IMR-90 (cell line): ENCODE measurements around the gene PXN. TPM values are rescaled to one million over a fixed set of nuclear protein-coding genes. Genes with fewer than 3 reads are reported as not detected.

ENCODE experiments used
- ATAC-seq: fragments of 200-7000 bp; cut with Tn5 transposase; 2 replicates; pipeline ENCODE4 v1.9.1; 2020; ENCODE audit warnings: low read depth, mild to moderate bottlenecking, moderate library complexity
- BruUV-seq: library from RNA; stranded (reverse); fragments of 400-500 nt; replicated peaks from 2 replicates; lab custom pipeline; 2021; lab: Mats Ljungman, UMichigan
- CTCF ChIA-PET: fragments of 300-600 bp; formaldehyde crosslinking; extraction: SDS; loops from one replicate; lab custom pipeline; 2021; ENCODE audit warnings: antibody characterized with exemption; lab: Yijun Ruan, JAX
- POLR2A ChIA-PET: fragments of 300-600 bp; sonication (Branson Sonifier 250); formaldehyde crosslinking; loops from one replicate; lab custom pipeline; 2022; ENCODE audit warnings: antibody characterized with exemption; ENCODE audit not compliant: unreplicated experiment; lab: Charles Lee
- DNase-seq: peaks from one replicate; pipeline ENCODE4 v3.0.0; 2013
- H2AFZ ChIP-seq: replicated peaks from 2 replicates; pipeline ENCODE3; 2013; ENCODE audit warnings: low read length, mild to moderate bottlenecking; ENCODE audit not compliant: poor library complexity
- H2AK5ac ChIP-seq: 2 replicates; pipeline ENCODE4 v1.6.1; 2013; ENCODE audit warnings: low read depth, low read length, inconsistent platforms
- H2AK9ac ChIP-seq: replicated peaks from 2 replicates; pipeline ENCODE3; 2013; ENCODE audit warnings: mild to moderate bottlenecking, low read depth, low read length, moderate library complexity; ENCODE audit not compliant: poor library complexity
- H2BK120ac ChIP-seq: 2 replicates; pipeline ENCODE4 v1.6.1; 2013; ENCODE audit warnings: low read depth, low read length, inconsistent platforms
- H2BK15ac ChIP-seq: 3 replicates; pipeline ENCODE4 v1.6.1; 2013; ENCODE audit warnings: low read depth, low read length, inconsistent platforms
- H2BK20ac ChIP-seq: 2 replicates; pipeline ENCODE4 v1.6.1; 2013; ENCODE audit warnings: low read depth, mild to moderate bottlenecking, inconsistent platforms, low read length, moderate library complexity
- H2BK5ac ChIP-seq: 2 replicates; pipeline ENCODE4 v1.6.1; 2013; ENCODE audit warnings: mild to moderate bottlenecking, low read depth, low read length, inconsistent platforms; ENCODE audit not compliant: poor library complexity, severe bottlenecking
- H3K14ac ChIP-seq: replicated peaks from 2 replicates; pipeline ENCODE4 v1.6.1; 2013; ENCODE audit warnings: low read depth, low read length, inconsistent platforms
- H3K18ac ChIP-seq: 2 replicates; pipeline ENCODE4 v1.6.1; 2013; ENCODE audit warnings: low read depth, low read length, control low read depth
- H3K23ac ChIP-seq: 2 replicates; pipeline ENCODE4 v1.6.1; 2013; ENCODE audit warnings: low read depth, low read length, inconsistent platforms
- H3K27ac ChIP-seq: 2 replicates; pipeline ENCODE4 v1.5.1; 2013; ENCODE audit warnings: mild to moderate bottlenecking, control low read depth, low read length; ENCODE audit not compliant: insufficient read depth
- H3K27me3 ChIP-seq: 2 replicates; pipeline ENCODE4 v1.6.1; 2013; ENCODE audit warnings: low read length; ENCODE audit not compliant: control insufficient read depth, insufficient read depth
- H3K36me3 ChIP-seq: 2 replicates; pipeline ENCODE4 v1.6.1; 2013; ENCODE audit warnings: low read length, mixed read lengths; ENCODE audit not compliant: control insufficient read depth, insufficient read depth
- H3K4ac ChIP-seq: 2 replicates; pipeline ENCODE4 v1.6.1; 2013; ENCODE audit warnings: low read depth, low read length, inconsistent platforms
- H3K4me1 ChIP-seq: 2 replicates; pipeline ENCODE4 v1.6.1; 2013; ENCODE audit warnings: low read length, mixed read lengths; ENCODE audit not compliant: control insufficient read depth, insufficient read depth
- H3K4me2 ChIP-seq: 2 replicates; pipeline ENCODE4 v1.6.1; 2013; ENCODE audit warnings: low read depth, mild to moderate bottlenecking, control low read depth, low read length, moderate library complexity
- H3K4me3 ChIP-seq: 2 replicates; pipeline ENCODE4 v1.5.1; 2013; ENCODE audit warnings: low read depth, mild to moderate bottlenecking, control low read depth, low read length, moderate library complexity; ENCODE audit not compliant: insufficient read depth
- H3K56ac ChIP-seq: 2 replicates; pipeline ENCODE4 v1.6.1; 2013; ENCODE audit warnings: low read length, inconsistent platforms; ENCODE audit not compliant: insufficient read depth; ENCODE audit errors: extremely low read depth
- H3K79me1 ChIP-seq, 2 experiments: 2 replicates each; pipeline ENCODE4 v1.6.1; 2013; ENCODE audit warnings: low read length in 2 of 2, inconsistent platforms in 1 of 2, low read depth in 1 of 2
- H3K9ac ChIP-seq: 2 replicates; pipeline ENCODE4 v1.6.1; 2013; ENCODE audit warnings: low read depth, low read length, control low read depth
- H3K9me1 ChIP-seq: 2 replicates; pipeline ENCODE4 v1.6.1; 2013; ENCODE audit warnings: low read length, inconsistent platforms; ENCODE audit not compliant: insufficient read depth
- H3K9me3 ChIP-seq: 2 replicates; pipeline ENCODE4 v1.6.1; 2013; ENCODE audit warnings: low read length; ENCODE audit not compliant: control insufficient read depth, insufficient read depth
- H4K20me1 ChIP-seq: 2 replicates; pipeline ENCODE4 v1.6.1; 2013; ENCODE audit warnings: low read length, inconsistent platforms; ENCODE audit not compliant: insufficient read depth
- H4K5ac ChIP-seq: 2 replicates; pipeline ENCODE4 v1.6.1; 2013; ENCODE audit warnings: mild to moderate bottlenecking, low read depth, low read length, control low read depth
- H4K8ac ChIP-seq, 2 experiments: 2 replicates each; pipeline ENCODE4 v1.6.1; 2013; ENCODE audit warnings: low read depth in 2 of 2, low read length in 2 of 2, control low read depth in 1 of 2, inconsistent platforms in 1 of 2
- H4K91ac ChIP-seq: 2 replicates; pipeline ENCODE4 v1.6.1; 2013; ENCODE audit warnings: low read depth, low read length, inconsistent platforms; ENCODE audit not compliant: insufficient read depth
- CEBPB ChIP-seq: IDR thresholded peaks from 2 replicates; pipeline ENCODE4 v1.6.1; 2012; ENCODE audit warnings: low read depth, low read length, improper control_type of control experiment
- FOS ChIP-seq: fragments of 150-350 bp; IDR thresholded peaks from 2 replicates; pipeline ENCODE4 v1.6.1; 2016; ENCODE audit warnings: low read depth, low read length
- MAZ ChIP-seq: IDR thresholded peaks from 2 replicates; pipeline ENCODE4 v1.6.1; 2012; ENCODE audit warnings: low read depth, mild to moderate bottlenecking, low read length, improper control_type of control experiment, moderate library complexity, borderline replicate concordance
- RFX5 ChIP-seq: IDR thresholded peaks from 2 replicates; pipeline ENCODE4 v1.8.0; 2012; ENCODE audit warnings: low read depth, mild to moderate bottlenecking, low read length, moderate library complexity
- SMC3 ChIP-seq: fragments of 150-350 bp; IDR thresholded peaks from 2 replicates; pipeline ENCODE4 v1.6.1; 2016; ENCODE audit warnings: low read depth, mild to moderate bottlenecking, antibody characterized with exemption, low read length, moderate library complexity
- whole genome bisulfite sequencing, 2 experiments: methylation state at CpG; one replicate each; pipeline versions ENCODE4 v1.1.5 to v1.1.7; 2013; ENCODE audit warnings: missing lambda C conversion rate in 2 of 2; ENCODE audit not compliant: insufficient read length in 1 of 2; ENCODE audit errors: extremely low coverage in 2 of 2; 5-methylcytosine and 5-hydroxymethylcytosine counted together
- dilution Hi-C: fragments of 300-500 bp; cut with HindIII; formaldehyde crosslinking; loops from one replicate; pipeline ENCODE4 v1.14.3; 2018; ENCODE audit warnings: low sequenced_read_pairs; ENCODE audit not compliant: unreplicated experiment
- in situ Hi-C: fragments of 300-500 bp; cut with MboI; formaldehyde crosslinking; loops from 3 replicates; pipeline ENCODE4 v1.14.3; 2019; ENCODE audit warnings: low sequenced_read_pairs, inconsistent platforms, mixed read lengths
- intact Hi-C: fragments of 100-400 bp; cut with micrococcal nuclease; formaldehyde crosslinking; loops from 2 replicates; pipeline ENCODE4 v1.10.0; 2022
- polyA plus RNA-seq, 3 experiments: library from polyadenylated mRNA; depleted of rRNA; stranded (reverse); fragments of >200 nt; gene quantifications; 2 replicates each; pipeline ENCODE4 v1.2.3, GENCODE V29; 2012; ENCODE audit warnings: low replicate concordance in 1 of 3
- total RNA-seq: library from RNA; depleted of rRNA; stranded (reverse); fragments of >200 nt; gene quantifications from 2 replicates; pipeline ENCODE4 v1.2.3, GENCODE V29; 2012
- TF ChIP-seq, protein P1 (sequence below): fragments of 150-350 bp; IDR thresholded peaks from 2 replicates; pipeline ENCODE4 v1.6.1; 2016; ENCODE audit warnings: low read depth, mild to moderate bottlenecking, low read length, moderate library complexity, borderline replicate concordance
- TF ChIP-seq, protein P2 (sequence below): conservative IDR thresholded peaks from 2 replicates; pipeline ENCODE4 v1.5.1; 2012; ENCODE audit warnings: mild to moderate bottlenecking, low read depth, low read length, improper control_type of control experiment

Gene PXN
- total and polyA plus RNA-seq, 2 of the 4 experiments (the other 2 are of a cell fraction), result 46.6 to 134 TPM

DNA sequence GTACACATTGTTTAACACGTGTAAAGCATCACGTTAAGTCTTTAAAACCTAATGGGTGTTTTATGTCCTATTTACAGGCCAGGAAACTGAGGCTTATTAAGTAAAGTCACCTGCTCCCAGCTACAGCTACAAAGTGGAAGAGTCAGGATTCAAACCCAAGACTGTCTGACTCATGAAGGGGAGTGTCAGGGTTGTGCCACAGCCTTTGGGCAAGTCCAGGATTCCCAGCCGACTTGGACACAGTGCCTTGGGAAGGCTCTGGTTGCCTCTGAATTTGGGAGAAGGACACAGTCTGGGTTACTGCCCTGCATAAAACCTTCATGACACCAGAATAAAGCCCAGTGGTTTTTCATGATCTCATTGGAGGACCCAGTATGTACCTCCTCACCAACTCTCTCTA, 18.9 kb upstream of the PXN start:
- H4K5ac ChIP-seq, result no peak overlapping the region
- no peak overlapping the region for H2BK5ac ChIP-seq
- no peaks in the 10 kb centered on the region; the same call in 1 of the 2 replicates for H3K27me3 ChIP-seq
- H3K4me2 ChIP-seq, result no peak overlapping the region
- H3K9me3 ChIP-seq, result no peaks in the 10 kb centered on the region
- intact Hi-C loops (no loop called here), dilution Hi-C loops (no loop called here), in situ Hi-C loops (no loop called here)
- H3K9me1 ChIP-seq, result peaks cover 3% of the 10 kb centered on the region; the same call in 1 of the 2 replicates
- no CpG with 5 or more reads among the region's 3 CpGs for WGBS, 2 experiments
- BruUV-seq, result no TSS peak
- no peak overlapping the region for H3K27ac ChIP-seq
- no peak overlapping the region for H2AK5ac ChIP-seq
- no peak for ATAC-seq
- no peak overlapping the region for H2BK15ac ChIP-seq
- no peak overlapping the region for H2AFZ ChIP-seq
- H3K56ac ChIP-seq, result no peak overlapping the region
- no peak overlapping the region for H3K4me3 ChIP-seq
- CTCF ChIA-PET, result no interaction called here
- no peaks in the 10 kb centered on the region for H3K36me3 ChIP-seq
- no peak overlapping the region for H4K91ac ChIP-seq
- no peak overlapping the region for H3K4ac ChIP-seq
- peak overlapping the region; percentile 15 for H2AK9ac ChIP-seq
- POLR2A ChIA-PET, result no interaction called here
- no peak overlapping the region for H3K14ac ChIP-seq
- no peak overlapping the region for H2BK120ac ChIP-seq
- DNase-seq, result no peak
- TF ChIP-seq, protein P1, sequence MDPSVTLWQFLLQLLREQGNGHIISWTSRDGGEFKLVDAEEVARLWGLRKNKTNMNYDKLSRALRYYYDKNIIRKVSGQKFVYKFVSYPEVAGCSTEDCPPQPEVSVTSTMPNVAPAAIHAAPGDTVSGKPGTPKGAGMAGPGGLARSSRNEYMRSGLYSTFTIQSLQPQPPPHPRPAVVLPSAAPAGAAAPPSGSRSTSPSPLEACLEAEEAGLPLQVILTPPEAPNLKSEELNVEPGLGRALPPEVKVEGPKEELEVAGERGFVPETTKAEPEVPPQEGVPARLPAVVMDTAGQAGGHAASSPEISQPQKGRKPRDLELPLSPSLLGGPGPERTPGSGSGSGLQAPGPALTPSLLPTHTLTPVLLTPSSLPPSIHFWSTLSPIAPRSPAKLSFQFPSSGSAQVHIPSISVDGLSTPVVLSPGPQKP, result no peak
- TF ChIP-seq MAZ (no peak), FOS (no peak), RFX5 (no peak), CEBPB (no peak), SMC3 (no peak)
- TF ChIP-seq, protein P2, sequence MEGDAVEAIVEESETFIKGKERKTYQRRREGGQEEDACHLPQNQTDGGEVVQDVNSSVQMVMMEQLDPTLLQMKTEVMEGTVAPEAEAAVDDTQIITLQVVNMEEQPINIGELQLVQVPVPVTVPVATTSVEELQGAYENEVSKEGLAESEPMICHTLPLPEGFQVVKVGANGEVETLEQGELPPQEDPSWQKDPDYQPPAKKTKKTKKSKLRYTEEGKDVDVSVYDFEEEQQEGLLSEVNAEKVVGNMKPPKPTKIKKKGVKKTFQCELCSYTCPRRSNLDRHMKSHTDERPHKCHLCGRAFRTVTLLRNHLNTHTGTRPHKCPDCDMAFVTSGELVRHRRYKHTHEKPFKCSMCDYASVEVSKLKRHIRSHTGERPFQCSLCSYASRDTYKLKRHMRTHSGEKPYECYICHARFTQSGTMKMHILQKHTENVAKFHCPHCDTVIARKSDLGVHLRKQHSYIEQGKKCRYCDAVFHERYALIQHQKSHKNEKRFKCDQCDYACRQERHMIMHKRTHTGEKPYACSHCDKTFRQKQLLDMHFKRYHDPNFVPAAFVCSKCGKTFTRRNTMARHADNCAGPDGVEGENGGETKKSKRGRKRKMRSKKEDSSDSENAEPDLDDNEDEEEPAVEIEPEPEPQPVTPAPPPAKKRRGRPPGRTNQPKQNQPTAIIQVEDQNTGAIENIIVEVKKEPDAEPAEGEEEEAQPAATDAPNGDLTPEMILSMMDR, result no peak
- peak overlapping the region; percentile 38; the same call in 1 of the 2 replicates for H3K23ac ChIP-seq
- peaks cover 4% of the 10 kb centered on the region; the same call in 1 of the 2 replicates for H3K4me1 ChIP-seq
- H3K9ac ChIP-seq, result no peak overlapping the region
- H2BK20ac ChIP-seq, result no peak overlapping the region
- no peaks in the 10 kb centered on the region for H3K79me1 ChIP-seq
- H4K20me1 ChIP-seq, result no peaks in the 10 kb centered on the region
- H4K8ac ChIP-seq, result no peak overlapping the region
- no peak overlapping the region for H3K18ac ChIP-seq
